Measurements from ENCODE around the gene LEUTX. TPM values are rescaled to one million over a fixed set of nuclear protein-coding genes. Genes with fewer than 3 reads are reported as not detected.

Gene LEUTX
- total RNA-seq, 1 experiment from 2014 or later, result not detected

DNA sequence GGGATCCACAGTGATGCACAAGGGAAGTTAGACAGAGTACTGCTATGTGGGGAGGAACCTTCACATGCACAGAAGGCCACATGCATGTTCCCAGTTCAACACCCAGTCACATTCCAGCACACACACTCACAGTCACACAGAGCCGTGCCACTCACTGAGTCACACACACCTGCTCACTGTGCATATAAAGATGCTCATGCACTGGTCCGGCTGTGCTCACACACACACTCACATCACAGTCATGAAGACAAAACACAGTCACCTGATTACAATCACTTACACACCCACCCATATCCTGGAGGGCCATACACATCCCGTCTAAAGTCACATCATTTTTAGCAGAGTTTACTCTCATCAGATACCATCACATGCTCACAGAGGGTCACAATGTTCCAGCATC, 41.3 kb upstream of the LEUTX start:
- ChIA-PET POLR2A (interaction anchor here (0.6 to 0.7 kb wide), 2 partner anchors 122 to 463 kb away, joined by 3 to 4 read pairs; no protein-coding TSS in a partner anchor), CTCF (interaction anchor here (0.5 to 0.7 kb wide), 2 partner anchors 44 to 186 kb away, joined by 5 to 9 read pairs; no protein-coding TSS in a partner anchor)
- TF ChIP-seq TCF7L2 (IDR thresholded peaks at IDR 0.05; ENCODE audit: low read depth, low read length) (no peak), POLR2AphosphoS5 (IDR thresholded peaks at IDR 0.05; ENCODE audit: low read depth, low read length) (no peak), CTCF (IDR thresholded peaks at IDR 0.05) (no peak), SIN3A (IDR thresholded peaks at IDR 0.05; ENCODE audit: borderline replicate concordance, insufficient read depth, low read depth, low read length) (no peak), REST (IDR thresholded peaks at IDR 0.05; ENCODE audit: insufficient read depth in 1 of 2, low read depth in 2 of 2, low read length in 1 of 2) (no peak)
- no peaks in the 10 kb centered on the region for H3K9me3 ChIP-seq (ENCODE audit: control insufficient read depth, insufficient read depth, low read depth, low read length)
- DNase-seq (ENCODE audit: low read depth, low spot score), result no peak
- BruUV-seq (replicated peaks), result no TSS peak
- no peaks in the 10 kb centered on the region for H3K4me1 ChIP-seq (ENCODE audit: control insufficient read depth, insufficient read depth, low read length)
- intact Hi-C loops (cut with micrococcal nuclease; ENCODE audit: unreplicated experiment), result no loop called here
- H3K36me3 ChIP-seq (ENCODE audit: control insufficient read depth, insufficient read depth, low read length), result no peaks in the 10 kb centered on the region
- H3K27ac ChIP-seq (ENCODE audit: low read length), result no peak overlapping the region
- H3K27me3 ChIP-seq (ENCODE audit: control insufficient read depth, insufficient read depth, low read length), result peaks cover 75% of the 10 kb centered on the region
- no peak overlapping the region for H3K4me3 ChIP-seq (ENCODE audit: low read depth in 2 of 2, low read length in 2 of 2)
- ATAC-seq, result peak; percentile 24
- in situ Hi-C loops (cut with HindIII; ENCODE audit: low pct_unique_long_range_greater_than_20kb, low sequenced_read_pairs), result no loop called here

DNA sequence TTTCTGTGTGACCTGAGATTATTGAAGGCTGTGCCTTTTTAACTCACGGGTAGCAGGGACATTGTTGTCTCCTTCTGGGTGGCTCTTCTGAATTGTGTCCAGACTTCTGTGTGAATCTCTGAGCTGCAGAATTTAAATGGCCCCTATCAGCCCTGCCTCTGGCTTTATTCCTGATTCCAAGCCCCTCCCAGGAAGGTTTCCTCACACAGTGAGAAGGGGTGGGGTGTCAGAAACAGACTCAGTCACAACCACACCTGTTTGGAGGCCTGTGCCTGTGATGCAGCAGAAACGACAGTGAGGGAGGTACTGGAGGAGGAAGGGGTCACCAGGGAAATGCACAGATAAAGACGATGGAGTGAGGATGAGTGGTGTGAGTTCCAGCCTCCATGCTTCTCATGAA, 40.8 kb upstream of the LEUTX start, which contains the start of gene CLC:
Gene CLC (minus strand): TSS at position 139 of the 400 bp plus-strand sequence. CDS start 77 bp downstream, at position 62.
- Histone ChIP-seq H3K9me3 (ENCODE audit: control insufficient read depth, insufficient read depth, low read depth, low read length) (no peaks in the 10 kb centered on the region), H3K4me1 (ENCODE audit: control insufficient read depth, insufficient read depth, low read length) (no peaks in the 10 kb centered on the region), H3K27me3 (ENCODE audit: control insufficient read depth, insufficient read depth, low read length) (peaks cover 81% of the 10 kb centered on the region), H3K4me3 (ENCODE audit: low read depth in 2 of 2, low read length in 2 of 2) (no peak within 1 kb of the TSS), H3K36me3 (ENCODE audit: control insufficient read depth, insufficient read depth, low read length) (no peaks in the 10 kb centered on the region), H3K27ac (ENCODE audit: low read length) (no peak within 1 kb of the TSS)
- DNase-seq (ENCODE audit: low read depth, low spot score) (no peak), ATAC-seq (peak; percentile 4)
- in situ Hi-C loops (cut with HindIII; ENCODE audit: low pct_unique_long_range_greater_than_20kb, low sequenced_read_pairs) (no loop called here), intact Hi-C loops (cut with micrococcal nuclease; ENCODE audit: unreplicated experiment) (no loop called here)
- POLR2A ChIA-PET, result interaction anchor here (0.6 to 0.7 kb wide), 2 partner anchors 157 to 463 kb away, joined by 3 read pairs; no protein-coding TSS in a partner anchor
- BruUV-seq (replicated peaks), result no TSS peak
- TF ChIP-seq REST (IDR thresholded peaks at IDR 0.05; ENCODE audit: insufficient read depth in 1 of 2, low read depth in 2 of 2, low read length in 1 of 2), result no peak
- TF ChIP-seq CTCF (IDR thresholded peaks at IDR 0.05), result no peak
- no peak for TF ChIP-seq SIN3A (IDR thresholded peaks at IDR 0.05; ENCODE audit: borderline replicate concordance, insufficient read depth, low read depth, low read length)
- no peak for TF ChIP-seq TCF7L2 (IDR thresholded peaks at IDR 0.05; ENCODE audit: low read depth, low read length)
- no peak for TF ChIP-seq POLR2AphosphoS5 (IDR thresholded peaks at IDR 0.05; ENCODE audit: low read depth, low read length)
- CTCF ChIA-PET, result interaction anchor here (0.5 kb wide), 2 partner anchors 186 to 264 kb away, joined by 3 to 9 read pairs; no protein-coding TSS in a partner anchor

Data from Panc1 (cell line).